Prostate gland (tissue), 2 donors: ENCODE results near the gene PLEKHH1. TPM values are rescaled to one million over a fixed set of nuclear protein-coding genes. Genes with fewer than 3 reads are reported as not detected.

ENCODE experiments used
- DNase-seq: peaks from one replicate; pipeline ENCODE4 v3.0.0-alpha.2; 2019; ENCODE audit warnings: low spot score
- H3K27ac ChIP-seq, 2 donors: fragments of 200-600 bp; sonication (generic); 2 replicates each; pipeline ENCODE4 v1.5.1; 2017 to 2019
- H3K27me3 ChIP-seq: fragments of 200-600 bp; sonication (generic); replicated peaks from 2 replicates; pipeline ENCODE4 v1.5.1; 2019; ENCODE audit not compliant: insufficient read depth
- H3K36me3 ChIP-seq, 2 donors: fragments of 200-600 bp; sonication (generic); 1 replicate in 1 of 2; 2 replicates in 1 of 2; pipeline versions ENCODE4 v1.5.1 to v1.8.1; 2017 to 2019
- H3K4me1 ChIP-seq: fragments of 200-600 bp; sonication (generic); replicated peaks from 2 replicates; pipeline ENCODE4 v1.5.1; 2019
- H3K4me3 ChIP-seq, 2 donors: fragments of 200-600 bp; sonication (generic); 2 replicates each; pipeline ENCODE4 v1.5.1; 2017 to 2019
- H3K9me3 ChIP-seq: fragments of 200-600 bp; sonication (generic); 2 replicates; pipeline ENCODE4 v1.5.1; 2017
- POLR2A ChIP-seq: fragments of 450-650 bp; IDR thresholded peaks from one replicate; pipeline ENCODE4 v1.6.1; 2016; ENCODE audit warnings: antibody characterized with exemption, mild to moderate bottlenecking
- POLR2AphosphoS5 ChIP-seq: sonication (generic); formaldehyde crosslinking; IDR thresholded peaks from one replicate; pipeline ENCODE4 v1.6.1; 2017; ENCODE audit warnings: antibody characterized with exemption
- WGBS: methylation state at CpG from one replicate; pipeline ENCODE4 v1.1.5; 2018; 5-methylcytosine and 5-hydroxymethylcytosine counted together
- intact Hi-C: fragments of 100-400 bp; cut with DNase I; formaldehyde crosslinking; loops from one replicate; pipeline ENCODE4 v1.14.2; 2022
- total RNA-seq, 2 donors: library from RNA; depleted of rRNA; stranded (reverse); fragments of >200 nt; gene quantifications; one replicate each; pipeline ENCODE4 v1.1.0, GENCODE V29; 2016
- TF ChIP-seq, protein P1 (sequence below), 4 experiments: fragments of 200-600 bp in 2 of 4; fragments of 450-650 bp in 2 of 4; sonication (generic) in 2 of 4; IDR thresholded peaks; 1 replicate in 3 of 4; 2 replicates in 1 of 4; pipeline ENCODE4 v1.5.1; 2016 to 2019; ENCODE audit warnings: antibody characterized with exemption in 4 of 4, mild to moderate bottlenecking in 2 of 4, moderate library complexity in 2 of 4

PLEKHH1 gene
- total RNA-seq, 2 donors from 2014 or later: 57.9 to 92.7 TPM

DNA sequence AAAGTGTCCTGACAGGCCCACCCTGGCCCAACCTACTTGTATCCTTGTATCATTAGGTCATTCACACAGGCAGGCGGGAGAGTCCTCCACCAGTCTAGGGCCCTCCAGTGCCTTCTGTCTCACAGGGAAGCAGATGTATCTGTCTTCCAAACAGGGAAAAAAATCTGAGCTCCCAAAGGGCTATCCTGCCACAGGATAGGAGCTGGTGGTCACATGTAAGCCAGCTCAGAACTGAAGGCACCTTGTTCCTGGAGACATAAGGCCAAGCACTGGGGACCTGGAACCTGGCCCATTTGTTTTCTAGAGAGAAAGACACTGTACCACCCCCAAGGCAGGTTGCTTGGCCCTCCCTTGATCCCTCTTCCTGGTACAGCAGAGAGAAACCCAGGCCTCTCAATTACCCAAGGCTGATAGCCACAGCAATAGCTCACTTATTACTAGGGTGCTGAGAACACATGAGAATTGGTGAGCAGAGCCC is 19.4 kb upstream of the PLEKHH1 start:
- DNase-seq: no peak
- intact Hi-C loops: loop anchor here (2.0 kb wide), 1 partner anchor 85 kb away; no protein-coding TSS in a partner anchor
- Histone ChIP-seq H3K36me3 (no peaks in the 10 kb centered on the region), H3K27me3 (no peaks in the 10 kb centered on the region), H3K27ac (peak overlapping the region; percentile 71 to 79), H3K9me3 (no peaks in the 10 kb centered on the region), H3K4me3 (no peak overlapping the region), H3K4me1 (no peaks in the 10 kb centered on the region)
- TF ChIP-seq, protein P1, sequence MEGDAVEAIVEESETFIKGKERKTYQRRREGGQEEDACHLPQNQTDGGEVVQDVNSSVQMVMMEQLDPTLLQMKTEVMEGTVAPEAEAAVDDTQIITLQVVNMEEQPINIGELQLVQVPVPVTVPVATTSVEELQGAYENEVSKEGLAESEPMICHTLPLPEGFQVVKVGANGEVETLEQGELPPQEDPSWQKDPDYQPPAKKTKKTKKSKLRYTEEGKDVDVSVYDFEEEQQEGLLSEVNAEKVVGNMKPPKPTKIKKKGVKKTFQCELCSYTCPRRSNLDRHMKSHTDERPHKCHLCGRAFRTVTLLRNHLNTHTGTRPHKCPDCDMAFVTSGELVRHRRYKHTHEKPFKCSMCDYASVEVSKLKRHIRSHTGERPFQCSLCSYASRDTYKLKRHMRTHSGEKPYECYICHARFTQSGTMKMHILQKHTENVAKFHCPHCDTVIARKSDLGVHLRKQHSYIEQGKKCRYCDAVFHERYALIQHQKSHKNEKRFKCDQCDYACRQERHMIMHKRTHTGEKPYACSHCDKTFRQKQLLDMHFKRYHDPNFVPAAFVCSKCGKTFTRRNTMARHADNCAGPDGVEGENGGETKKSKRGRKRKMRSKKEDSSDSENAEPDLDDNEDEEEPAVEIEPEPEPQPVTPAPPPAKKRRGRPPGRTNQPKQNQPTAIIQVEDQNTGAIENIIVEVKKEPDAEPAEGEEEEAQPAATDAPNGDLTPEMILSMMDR (IDR thresholded peaks at IDR 0.05): no peak
- no peak for TF ChIP-seq POLR2AphosphoS5
- no peak for TF ChIP-seq POLR2A
- 87% methylated on average over 1 of the region's 1 CpG for WGBS

DNA sequence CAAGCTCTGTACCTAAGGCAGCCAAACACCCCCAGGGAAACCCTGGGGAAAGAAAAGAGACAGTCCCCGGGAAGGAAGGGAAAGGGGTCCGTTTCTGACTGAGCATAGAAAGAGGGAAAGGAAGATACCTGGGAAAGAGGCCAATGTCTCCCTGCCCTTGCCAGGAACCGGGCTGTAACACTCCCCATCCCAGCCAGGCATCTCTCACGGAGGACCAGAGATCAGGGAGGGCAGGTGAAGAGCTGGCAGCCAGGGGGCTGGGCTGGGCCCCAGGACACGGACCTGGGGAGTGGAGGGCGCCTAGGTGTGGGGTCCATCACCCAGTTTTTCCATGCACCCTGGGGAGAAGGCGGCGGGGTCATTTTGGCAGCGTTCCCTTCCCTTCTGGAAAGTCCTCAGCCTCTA is 18.9 kb upstream of the PLEKHH1 start:
- DNase-seq: peak; percentile 50
- TF ChIP-seq, protein P1 (IDR thresholded peaks at IDR 0.05): no peak
- TF ChIP-seq POLR2AphosphoS5 (no peak), POLR2A (no peak)
- H3K4me1 ChIP-seq: no peaks in the 10 kb centered on the region
- peak overlapping the region; percentile 91 to 94 for H3K4me3 ChIP-seq
- intact Hi-C loops: loop anchor here (2.0 kb wide), 1 partner anchor 85 kb away; no protein-coding TSS in a partner anchor
- no peaks in the 10 kb centered on the region for H3K36me3 ChIP-seq
- H3K9me3 ChIP-seq: no peaks in the 10 kb centered on the region
- H3K27ac ChIP-seq: peak overlapping the region; percentile 71 to 79
- 21% methylated on average over 9 of the region's 9 CpGs for WGBS
- no peaks in the 10 kb centered on the region for H3K27me3 ChIP-seq

DNA sequence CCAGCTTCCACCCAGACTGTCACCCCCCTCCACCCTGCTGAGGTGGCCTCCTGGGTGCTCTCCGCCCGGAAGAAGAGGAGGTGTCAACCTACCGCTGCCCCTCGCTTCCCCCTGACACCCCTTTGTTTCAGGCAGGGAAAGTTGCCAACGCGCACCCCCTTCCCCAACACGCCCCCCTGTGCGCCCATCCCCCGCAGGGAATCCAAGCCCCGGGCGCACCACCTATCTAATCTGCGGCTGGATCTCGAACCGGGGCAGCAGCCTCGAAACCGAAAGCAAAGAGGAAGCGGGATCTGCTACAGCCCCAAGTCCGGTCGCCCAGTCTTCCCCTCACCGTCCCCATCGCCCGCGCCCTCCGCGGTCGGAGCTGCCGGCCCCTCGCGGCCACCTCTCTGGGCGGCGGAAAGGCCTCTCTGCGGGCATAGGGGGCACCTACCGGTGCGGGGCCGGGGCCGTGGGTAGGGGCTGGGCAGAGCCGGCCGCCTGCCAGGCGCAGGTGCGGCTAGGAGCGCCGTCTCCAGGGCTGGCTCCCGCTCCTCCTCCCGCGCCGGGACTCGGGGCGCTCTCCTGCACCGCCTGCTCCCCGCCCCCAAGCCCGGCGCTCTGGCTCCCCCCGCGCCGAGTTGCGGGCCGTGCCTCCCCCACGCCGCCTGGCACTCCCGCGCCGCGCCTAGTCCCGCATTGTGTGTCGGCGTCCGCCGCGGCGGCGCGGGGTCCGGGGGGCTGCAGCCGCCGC is 18.3 kb upstream of the PLEKHH1 start:
- intact Hi-C loops: loop anchor here (2.0 kb wide), 1 partner anchor 86 kb away; no protein-coding TSS in a partner anchor
- H3K27ac ChIP-seq: peak overlapping the region; percentile 71 to 79
- TF ChIP-seq POLR2A (no peak), POLR2AphosphoS5 (no peak)
- TF ChIP-seq, protein P1 (IDR thresholded peaks at IDR 0.05): no peak
- DNase-seq: no peak
- no peaks in the 10 kb centered on the region for H3K9me3 ChIP-seq
- no peaks in the 10 kb centered on the region for H3K36me3 ChIP-seq
- no peaks in the 10 kb centered on the region for H3K27me3 ChIP-seq
- no peaks in the 10 kb centered on the region for H3K4me1 ChIP-seq
- under 1% methylated on average over 47 of the region's 75 CpGs for WGBS
- peak overlapping the region; percentile 91 to 94 for H3K4me3 ChIP-seq

DNA sequence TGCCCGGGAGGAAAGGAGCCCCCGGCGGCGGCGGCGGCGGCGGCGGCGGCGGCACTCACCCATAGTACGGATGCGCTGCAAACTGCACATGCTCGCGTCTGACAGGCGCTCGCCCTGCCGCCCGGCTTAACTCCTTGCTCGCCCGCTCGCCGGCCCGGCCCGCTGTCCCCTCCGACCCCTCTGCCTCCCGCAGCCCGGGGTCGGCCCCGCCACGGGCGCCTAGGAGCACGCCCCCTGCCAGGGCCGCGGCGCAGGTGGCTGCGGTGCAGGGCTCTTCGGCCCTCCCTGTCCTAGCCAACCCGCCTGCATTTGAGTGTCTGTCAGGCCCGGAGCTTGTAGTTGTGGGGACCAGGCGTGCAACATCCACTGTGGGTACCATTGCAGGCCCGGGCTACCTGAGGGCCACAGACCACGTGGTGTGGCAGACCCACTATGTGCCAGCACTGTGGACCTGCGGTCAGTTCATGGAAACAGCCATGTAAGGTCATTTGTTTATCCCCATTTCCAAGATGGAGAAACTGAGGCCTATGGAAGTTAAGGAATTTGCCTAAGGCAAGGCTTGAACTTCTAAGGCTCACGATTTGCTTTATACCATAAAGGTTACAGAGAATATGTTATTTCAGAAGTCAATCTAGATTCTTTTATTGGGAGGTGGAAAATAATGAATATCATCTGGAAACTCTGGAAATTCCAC is 17.6 kb upstream of the PLEKHH1 start:
- no peaks in the 10 kb centered on the region for H3K36me3 ChIP-seq
- no peaks in the 10 kb centered on the region for H3K4me1 ChIP-seq
- H3K9me3 ChIP-seq: no peaks in the 10 kb centered on the region
- peak overlapping the region; percentile 91 to 94 for H3K4me3 ChIP-seq
- DNase-seq: no peak
- 11% methylated on average over 16 of the region's 45 CpGs for WGBS
- H3K27ac ChIP-seq: peak overlapping the region in 1 of 2 donors; percentile 71
- intact Hi-C loops: loop anchor here (2.0 kb wide), 1 partner anchor 87 kb away; no protein-coding TSS in a partner anchor
- no peaks in the 10 kb centered on the region for H3K27me3 ChIP-seq
- TF ChIP-seq, protein P1 (IDR thresholded peaks at IDR 0.05): no peak
- TF ChIP-seq POLR2A (no peak), POLR2AphosphoS5 (no peak)
